ENCODE data around the gene MTCL1.

DNA sequence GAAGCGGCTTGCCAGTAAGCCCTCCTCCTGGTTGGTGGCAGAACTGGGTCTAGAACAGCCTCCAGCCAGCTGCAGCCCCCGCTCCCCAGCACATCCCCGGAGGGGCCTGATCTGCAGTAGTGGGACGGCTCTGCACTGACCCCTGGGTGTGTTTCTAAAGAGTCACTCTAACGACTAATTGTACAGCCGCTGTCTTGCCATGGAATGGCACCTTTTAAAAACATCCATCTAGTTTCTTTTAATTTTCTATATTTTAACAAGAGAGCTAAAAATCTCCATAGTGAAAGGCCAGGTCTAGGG is 82.0 kb downstream of the MTCL1 start:
- no peak for TF ChIP-seq SUZ12 (IDR thresholded peaks at IDR 0.05; ENCODE audit: extremely low read depth, insufficient read depth, insufficient read length)
- no peak for TF ChIP-seq ZNF274 (IDR thresholded peaks at IDR 0.05; ENCODE audit: low read depth, low read length)
- no peak for TF ChIP-seq YY1 (IDR thresholded peaks at IDR 0.05; ENCODE audit: insufficient read depth, insufficient read length)

All from NT2/D1 (cell line).